H1 (cell line): ENCODE results near the gene BABAM2.

ENCODE experiments used
- CTCF ChIP-seq, 3 experiments: IDR thresholded peaks; 1 replicate in 2 of 3; 2 replicates in 1 of 3; pipeline versions ENCODE4 v1.5.1 to v1.6.1; 2011; ENCODE audit warnings: low read length in 3 of 3, mild to moderate bottlenecking in 3 of 3, inconsistent platforms in 2 of 3, low read depth in 1 of 3, moderate library complexity in 1 of 3; ENCODE audit not compliant: insufficient read depth in 1 of 3; ENCODE audit errors: control extremely low read depth in 1 of 3
- E2F6 ChIP-seq: IDR thresholded peaks from 2 replicates; pipeline ENCODE4 v1.6.1; 2012; ENCODE audit warnings: inconsistent platforms
- GABPA ChIP-seq: IDR thresholded peaks from 2 replicates; pipeline ENCODE4 v1.6.1; 2011; ENCODE audit warnings: mild to moderate bottlenecking, low read length, moderate library complexity, borderline replicate concordance; ENCODE audit not compliant: insufficient read depth
- POLR2A ChIP-seq, 2 experiments: IDR thresholded peaks; 1 replicate in 1 of 2; 2 replicates in 1 of 2; pipeline ENCODE4 v1.6.1; 2011; ENCODE audit warnings: low read depth in 2 of 2, low read length in 2 of 2, mild to moderate bottlenecking in 2 of 2; ENCODE audit errors: control extremely low read depth in 1 of 2

- TF ChIP-seq POLR2A (IDR thresholded peaks at IDR 0.05; ENCODE audit: control extremely low read depth in 1 of 2, low read depth in 2 of 2, low read length in 2 of 2), result no peak
- TF ChIP-seq CTCF (IDR thresholded peaks at IDR 0.05; ENCODE audit: control extremely low read depth in 1 of 3, insufficient read depth in 1 of 3, low read depth in 1 of 3, low read length in 3 of 3), result no peak
- no peak for TF ChIP-seq GABPA
- no peak for TF ChIP-seq E2F6
Measured at GRCh38 chr2:27856956-27857355, 33.6 kb upstream of the BABAM2 start.
